Measurements from ENCODE around the gene RFTN2.

The RFTN2 gene

GRCh38 chr2:197673106-197673505, 2.3 kb downstream of the RFTN2 start:
- H3K4me3 ChIP-seq (replicated peaks; ENCODE audit: insufficient read depth, low read length) = no peak overlapping the region
- H3K27me3 ChIP-seq (ENCODE audit: insufficient read depth, poor library complexity, severe bottlenecking) = no peaks in the 10 kb centered on the region
- H3K27ac ChIP-seq (replicated peaks) = no peak overlapping the region
- no peak for TF ChIP-seq SPI1 (IDR thresholded peaks at IDR 0.05; ENCODE audit: borderline replicate concordance, low read depth)
- DNase-seq (ENCODE audit: low read depth in 1 of 2, low spot score in 1 of 2) = no peak

GRCh38 chr2:197672371-197672893, 3.0 kb downstream of the RFTN2 start:
- no peak for DNase-seq (ENCODE audit: low read depth in 1 of 2, low spot score in 1 of 2)
- Histone ChIP-seq H3K27me3 (ENCODE audit: insufficient read depth, poor library complexity, severe bottlenecking) (no peaks in the 10 kb centered on the region), H3K27ac (replicated peaks) (no peak overlapping the region), H3K4me3 (replicated peaks; ENCODE audit: insufficient read depth, low read length) (no peak overlapping the region)
- TF ChIP-seq POLR2AphosphoS5 (IDR thresholded peaks at IDR 0.05; ENCODE audit: low read depth) (no peak), GABPA (IDR thresholded peaks at IDR 0.05; ENCODE audit: low read depth) (no peak), REST (IDR thresholded peaks at IDR 0.05; ENCODE audit: insufficient replicate concordance, low read depth) (no peak), SPI1 (IDR thresholded peaks at IDR 0.05; ENCODE audit: borderline replicate concordance, low read depth) (no peak), CTCF (IDR thresholded peaks at IDR 0.05; ENCODE audit: insufficient read depth, low read length) (no peak)

GRCh38 chr2:197669077-197669476, 6.3 kb downstream of the RFTN2 start:
- no peaks in the 10 kb centered on the region for H3K27me3 ChIP-seq (ENCODE audit: insufficient read depth, poor library complexity, severe bottlenecking)
- no peak for DNase-seq (ENCODE audit: low read depth in 1 of 2, low spot score in 1 of 2)
- H3K4me3 ChIP-seq (replicated peaks; ENCODE audit: insufficient read depth, low read length) = no peak overlapping the region
- H3K27ac ChIP-seq (replicated peaks) = no peak overlapping the region
- TF ChIP-seq REST (IDR thresholded peaks at IDR 0.05; ENCODE audit: insufficient replicate concordance, low read depth) = no peak
- no peak for TF ChIP-seq CTCF (IDR thresholded peaks at IDR 0.05; ENCODE audit: insufficient read depth, low read length)
- TF ChIP-seq GABPA (IDR thresholded peaks at IDR 0.05; ENCODE audit: low read depth) = no peak
- no peak for TF ChIP-seq SPI1 (IDR thresholded peaks at IDR 0.05; ENCODE audit: borderline replicate concordance, low read depth)
- no peak for TF ChIP-seq POLR2AphosphoS5 (IDR thresholded peaks at IDR 0.05; ENCODE audit: low read depth)

GRCh38 chr2:197668296-197668695, 7.1 kb downstream of the RFTN2 start:
- no peak overlapping the region for H3K27ac ChIP-seq (replicated peaks)
- no peaks in the 10 kb centered on the region for H3K27me3 ChIP-seq (ENCODE audit: insufficient read depth, poor library complexity, severe bottlenecking)
- DNase-seq (ENCODE audit: low read depth in 1 of 2, low spot score in 1 of 2) = no peak
- no peak overlapping the region for H3K4me3 ChIP-seq (replicated peaks; ENCODE audit: insufficient read depth, low read length)
- TF ChIP-seq SPI1 (IDR thresholded peaks at IDR 0.05; ENCODE audit: borderline replicate concordance, low read depth) (no peak), GABPA (IDR thresholded peaks at IDR 0.05; ENCODE audit: low read depth) (no peak), CTCF (IDR thresholded peaks at IDR 0.05; ENCODE audit: insufficient read depth, low read length) (no peak), REST (IDR thresholded peaks at IDR 0.05; ENCODE audit: insufficient replicate concordance, low read depth) (no peak), POLR2AphosphoS5 (IDR thresholded peaks at IDR 0.05; ENCODE audit: low read depth) (no peak)
